ENCODE data around the gene SLC24A3. TPM values are rescaled to one million over a fixed set of nuclear protein-coding genes. Genes with fewer than 3 reads are reported as not detected.

The SLC24A3 gene
- total RNA-seq, 1 donor from 2014 or later: 0.11 TPM

DNA sequence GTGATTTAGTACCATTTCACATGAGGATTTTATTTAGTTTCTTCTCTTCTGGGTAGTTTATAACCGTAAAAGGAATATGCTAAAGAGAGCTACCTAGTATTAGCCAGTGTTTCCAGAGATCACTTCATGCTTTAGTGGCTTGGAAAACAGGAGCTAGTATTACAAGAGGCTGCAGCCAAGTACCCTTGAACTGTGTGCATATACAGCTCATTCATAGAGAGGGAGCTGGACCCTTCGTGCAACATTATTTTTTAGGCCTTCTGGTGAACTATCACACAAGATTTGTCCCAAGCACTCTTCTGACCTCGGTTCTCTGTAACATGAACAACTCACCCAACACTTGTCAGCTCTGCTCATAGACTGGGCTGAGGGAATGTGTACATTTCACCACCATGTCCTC lies 470.7 kb downstream of the SLC24A3 start:
- Mint-ChIP-seq H3K27me3 (ENCODE audit: unreplicated experiment) (peaks cover 41% of the 10 kb centered on the region), H3K27ac (ENCODE audit: unreplicated experiment) (no peak overlapping the region), H3K36me3 (ENCODE audit: unreplicated experiment) (no peaks in the 10 kb centered on the region), H3K4me3 (ENCODE audit: unreplicated experiment) (no peak overlapping the region), H3K4me1 (ENCODE audit: unreplicated experiment) (peaks cover under 1% of the 10 kb centered on the region), H3K9me3 (ENCODE audit: unreplicated experiment) (peaks cover 4% of the 10 kb centered on the region)
- DNase-seq (ENCODE audit: extremely low spot score, unreplicated experiment): no peak
- TF ChIP-seq, protein P1, sequence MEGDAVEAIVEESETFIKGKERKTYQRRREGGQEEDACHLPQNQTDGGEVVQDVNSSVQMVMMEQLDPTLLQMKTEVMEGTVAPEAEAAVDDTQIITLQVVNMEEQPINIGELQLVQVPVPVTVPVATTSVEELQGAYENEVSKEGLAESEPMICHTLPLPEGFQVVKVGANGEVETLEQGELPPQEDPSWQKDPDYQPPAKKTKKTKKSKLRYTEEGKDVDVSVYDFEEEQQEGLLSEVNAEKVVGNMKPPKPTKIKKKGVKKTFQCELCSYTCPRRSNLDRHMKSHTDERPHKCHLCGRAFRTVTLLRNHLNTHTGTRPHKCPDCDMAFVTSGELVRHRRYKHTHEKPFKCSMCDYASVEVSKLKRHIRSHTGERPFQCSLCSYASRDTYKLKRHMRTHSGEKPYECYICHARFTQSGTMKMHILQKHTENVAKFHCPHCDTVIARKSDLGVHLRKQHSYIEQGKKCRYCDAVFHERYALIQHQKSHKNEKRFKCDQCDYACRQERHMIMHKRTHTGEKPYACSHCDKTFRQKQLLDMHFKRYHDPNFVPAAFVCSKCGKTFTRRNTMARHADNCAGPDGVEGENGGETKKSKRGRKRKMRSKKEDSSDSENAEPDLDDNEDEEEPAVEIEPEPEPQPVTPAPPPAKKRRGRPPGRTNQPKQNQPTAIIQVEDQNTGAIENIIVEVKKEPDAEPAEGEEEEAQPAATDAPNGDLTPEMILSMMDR (IDR thresholded peaks at IDR 0.05): no peak

DNA sequence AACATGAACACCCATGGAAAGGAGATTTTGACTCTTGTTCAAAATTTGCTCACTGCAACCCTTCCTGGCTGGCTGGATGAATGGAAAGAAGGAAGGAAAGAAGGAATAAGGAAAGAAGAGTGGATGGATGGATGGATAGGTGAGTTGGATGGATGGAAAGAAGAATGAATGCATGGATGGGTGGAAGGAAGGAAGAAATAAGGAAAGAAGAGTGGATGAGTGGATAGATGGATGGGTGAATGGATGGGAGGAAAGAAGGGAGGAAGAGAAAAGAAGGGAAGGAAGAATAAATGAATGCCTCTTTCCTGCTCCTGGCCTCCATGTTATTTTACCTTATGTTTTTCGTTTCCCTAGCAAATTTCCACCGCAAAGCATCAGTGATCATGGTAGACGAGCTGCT lies 471.4 kb downstream of the SLC24A3 start:
- Mint-ChIP-seq H3K4me1 (ENCODE audit: unreplicated experiment) (peaks cover 5% of the 10 kb centered on the region), H3K36me3 (ENCODE audit: unreplicated experiment) (no peaks in the 10 kb centered on the region), H3K9me3 (ENCODE audit: unreplicated experiment) (peaks cover 4% of the 10 kb centered on the region), H3K27ac (ENCODE audit: unreplicated experiment) (no peak overlapping the region), H3K4me3 (ENCODE audit: unreplicated experiment) (no peak overlapping the region), H3K27me3 (ENCODE audit: unreplicated experiment) (peaks cover 41% of the 10 kb centered on the region)
- TF ChIP-seq, protein P1 (IDR thresholded peaks at IDR 0.05): no peak
- DNase-seq (ENCODE audit: extremely low spot score, unreplicated experiment): no peak

DNA sequence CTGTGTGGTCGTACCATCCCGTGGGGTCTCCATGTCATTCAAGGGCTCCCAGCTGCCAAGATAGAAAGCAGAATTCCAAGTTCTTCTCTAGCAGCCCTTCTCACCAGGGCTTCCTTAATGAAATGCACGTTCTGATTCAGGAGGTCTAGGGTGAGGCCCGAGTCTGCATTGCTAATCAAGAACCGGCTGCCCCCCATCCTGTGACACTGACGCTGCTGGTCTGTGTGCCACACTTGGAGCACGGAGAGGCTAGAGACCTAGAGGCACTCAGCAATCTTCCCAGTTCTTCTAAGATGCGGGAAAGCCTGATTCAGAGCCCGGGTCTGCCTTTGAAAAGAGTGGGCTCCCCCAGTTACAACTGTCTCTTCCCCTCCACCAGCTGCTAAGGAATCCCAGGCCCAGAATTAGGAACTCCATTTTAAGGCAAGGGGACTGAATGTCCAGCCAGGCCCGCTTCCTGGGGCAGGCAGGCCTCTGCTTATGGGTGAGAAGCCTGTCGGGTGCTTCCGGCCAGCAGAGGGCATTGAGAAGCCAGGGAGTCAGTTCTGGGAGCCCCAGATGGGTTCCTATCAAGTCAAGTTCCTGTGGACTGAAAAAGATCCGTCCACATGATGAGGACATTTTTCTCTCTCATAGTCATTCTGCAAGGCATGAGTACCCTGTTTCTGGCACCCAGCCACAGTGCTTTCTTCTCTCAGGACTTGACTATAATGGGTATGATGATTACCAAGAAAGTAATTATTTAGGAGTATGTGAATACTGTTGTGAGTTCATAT lies 475.8 kb downstream of the SLC24A3 start:
- Mint-ChIP-seq H3K27ac (ENCODE audit: unreplicated experiment) (peak overlapping the region; percentile 63), H3K27me3 (ENCODE audit: unreplicated experiment) (peaks cover 23% of the 10 kb centered on the region), H3K36me3 (ENCODE audit: unreplicated experiment) (no peaks in the 10 kb centered on the region), H3K9me3 (ENCODE audit: unreplicated experiment) (peaks cover 4% of the 10 kb centered on the region), H3K4me3 (ENCODE audit: unreplicated experiment) (no peak overlapping the region), H3K4me1 (ENCODE audit: unreplicated experiment) (peaks cover 16% of the 10 kb centered on the region)
- TF ChIP-seq, protein P1 (IDR thresholded peaks at IDR 0.05): peak; percentile 83
- DNase-seq (ENCODE audit: extremely low spot score, unreplicated experiment): peak; percentile 90

DNA sequence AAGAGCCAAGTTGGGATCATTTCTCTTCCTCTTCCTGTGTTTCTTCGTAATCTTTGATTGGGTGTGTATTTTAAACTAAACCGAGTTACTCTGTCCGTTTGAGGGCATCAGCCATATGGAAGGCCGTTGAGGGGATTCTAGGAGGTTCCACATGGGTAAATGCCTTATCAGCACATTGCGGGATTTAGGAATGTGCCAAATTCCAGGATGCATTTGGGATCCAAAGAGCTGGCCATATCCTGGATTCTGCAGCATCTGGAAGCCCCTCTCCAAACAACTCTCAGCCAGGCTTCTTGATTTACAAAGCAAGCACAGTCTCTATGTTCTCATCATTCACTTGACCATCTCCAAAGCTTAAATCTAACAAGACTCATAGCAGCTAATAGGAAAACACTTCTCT lies 478.0 kb downstream of the SLC24A3 start:
- H3K36me3 Mint-ChIP-seq (ENCODE audit: unreplicated experiment): no peaks in the 10 kb centered on the region
- H3K27ac Mint-ChIP-seq (ENCODE audit: unreplicated experiment): no peak overlapping the region
- no peak for DNase-seq (ENCODE audit: extremely low spot score, unreplicated experiment)
- TF ChIP-seq, protein P1 (IDR thresholded peaks at IDR 0.05): no peak
- H3K4me1 Mint-ChIP-seq (ENCODE audit: unreplicated experiment): peaks cover 28% of the 10 kb centered on the region
- peaks cover 2% of the 10 kb centered on the region for H3K27me3 Mint-ChIP-seq (ENCODE audit: unreplicated experiment)
- H3K9me3 Mint-ChIP-seq (ENCODE audit: unreplicated experiment): no peaks in the 10 kb centered on the region
- H3K4me3 Mint-ChIP-seq (ENCODE audit: unreplicated experiment): no peak overlapping the region

DNA sequence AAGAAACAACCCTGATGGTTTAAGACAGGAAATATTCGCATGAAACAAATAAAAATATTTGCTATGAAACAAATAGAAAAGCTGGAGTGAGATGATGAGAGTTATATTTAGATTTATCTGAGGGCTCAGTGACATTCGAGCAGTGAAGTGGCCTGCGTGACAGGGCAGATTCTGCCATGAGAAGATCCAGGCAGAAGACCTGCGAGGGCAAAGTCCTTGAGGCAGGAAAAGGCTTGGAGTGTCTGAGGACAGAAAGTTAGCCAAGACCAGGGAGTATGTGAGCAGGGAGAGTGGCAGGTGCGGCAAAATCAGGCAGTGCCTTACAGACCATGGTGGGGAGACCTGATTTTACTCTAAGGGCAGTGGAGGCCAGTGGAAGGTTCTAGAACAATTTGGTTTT lies 478.7 kb downstream of the SLC24A3 start:
- H3K27me3 Mint-ChIP-seq (ENCODE audit: unreplicated experiment): no peaks in the 10 kb centered on the region
- H3K27ac Mint-ChIP-seq (ENCODE audit: unreplicated experiment): no peak overlapping the region
- peaks cover 33% of the 10 kb centered on the region for H3K4me1 Mint-ChIP-seq (ENCODE audit: unreplicated experiment)
- H3K36me3 Mint-ChIP-seq (ENCODE audit: unreplicated experiment): no peaks in the 10 kb centered on the region
- H3K4me3 Mint-ChIP-seq (ENCODE audit: unreplicated experiment): no peak overlapping the region
- TF ChIP-seq, protein P1 (IDR thresholded peaks at IDR 0.05): no peak
- no peaks in the 10 kb centered on the region for H3K9me3 Mint-ChIP-seq (ENCODE audit: unreplicated experiment)
- DNase-seq (ENCODE audit: extremely low spot score, unreplicated experiment): no peak
